HCT116 (cell line): Measurements from ENCODE around the gene CCL20. TPM values are rescaled to one million over a fixed set of nuclear protein-coding genes. Genes with fewer than 3 reads are reported as not detected.

Experiments used
- ATAC-seq: fragments of 200-7000 bp; cut with Tn5 transposase; 2 replicates; pipeline ENCODE4 v1.9.1; 2020; ENCODE audit warnings: mild to moderate bottlenecking, moderate library complexity
- BruUV-seq: library from RNA; stranded (reverse); fragments of 400-500 nt; replicated peaks from 2 replicates; lab custom pipeline; 2021; lab: Mats Ljungman, UMichigan
- CTCF ChIA-PET: fragments of 300-600 bp; sonication (Branson Sonifier 250); formaldehyde crosslinking; loops from one replicate; lab custom pipeline; 2021; ENCODE audit warnings: antibody characterized with exemption; lab: Charles Lee
- POLR2A ChIA-PET: fragments of 300-600, 350-600 bp; sonication (Branson Sonifier 250); formaldehyde crosslinking; loops from one replicate; lab custom pipeline; 2021; ENCODE audit warnings: antibody characterized with exemption; lab: Charles Lee
- RAD21 ChIA-PET, 2 experiments: fragments of 300-600 bp; sonication (Branson Sonifier 250); formaldehyde crosslinking; loops; one replicate each; lab custom pipeline; 2023; ENCODE audit warnings: low total read pairs in 2 of 2; ENCODE audit not compliant: uncharacterized antibody in 2 of 2, unreplicated experiment in 2 of 2, low non-redundant PET in 1 of 2; lab: Charles Lee
- DNase-seq: peaks from one replicate; pipeline ENCODE4 v3.0.0-alpha.2; 2010; ENCODE audit warnings: low read depth, low spot score
- H2AFZ ChIP-seq: fragments of 200-600 bp; shearing (Covaris generic), sonication (generic); 2 replicates; pipeline ENCODE4 v1.6.1; 2017; ENCODE audit warnings: low read depth, mixed run types, mixed read lengths, antibody characterized with exemption, low read length; ENCODE audit not compliant: poor library complexity, severe bottlenecking
- H3K27ac ChIP-seq: 2 replicates; pipeline ENCODE4 v1.5.1; 2012; ENCODE audit warnings: low read depth, low read length
- H3K27me3 ChIP-seq: fragments of 200-600 bp; sonication (generic); 2 replicates; pipeline ENCODE4 v1.6.1; 2016; ENCODE audit warnings: mixed run types, low read length, mixed read lengths; ENCODE audit not compliant: insufficient read depth
- H3K36me3 ChIP-seq, 2 experiments: fragments of 200-500 bp in 1 of 2; fragments of 200-600 bp in 1 of 2; sonication (Bioruptor generic) in 1 of 2; sonication (generic) in 1 of 2; 2 replicates each; pipeline versions ENCODE4 v1.5.1 to v1.6.1; 2014 to 2016; ENCODE audit warnings: low read length in 2 of 2, inconsistent platforms in 1 of 2, mixed read lengths in 1 of 2, mixed run types in 1 of 2; ENCODE audit not compliant: insufficient read depth in 2 of 2, control insufficient read depth in 1 of 2
- H3K4me1 ChIP-seq, 2 experiments: fragments of 200-600 bp in 1 of 2; sonication (generic) in 1 of 2; 2 replicates each; pipeline versions ENCODE4 v1.5.1 to v1.6.1; 2012 to 2017; ENCODE audit warnings: low read length in 2 of 2, inconsistent platforms in 1 of 2, mild to moderate bottlenecking in 1 of 2, mixed read lengths in 1 of 2, mixed run types in 1 of 2, moderate library complexity in 1 of 2; ENCODE audit not compliant: insufficient read depth in 2 of 2, control insufficient read depth in 1 of 2
- H3K4me2 ChIP-seq: fragments of 200-600 bp; sonication (generic); 2 replicates; pipeline ENCODE4 v1.6.1; 2017; ENCODE audit warnings: mixed run types, low read length, mixed read lengths
- H3K4me3 ChIP-seq, 2 experiments: fragments of 200-600 bp in 1 of 2; sonication (generic) in 1 of 2; replicated peaks in 1 of 2; 2 replicates each; pipeline ENCODE4 v1.5.1; 2011 to 2016; ENCODE audit warnings: low read length in 2 of 2, control low read depth in 1 of 2, low read depth in 1 of 2, mild to moderate bottlenecking in 1 of 2, mixed read lengths in 1 of 2, mixed run types in 1 of 2
- H3K79me2 ChIP-seq: fragments of 200-600 bp; sonication (generic); 2 replicates; pipeline ENCODE4 v1.6.1; 2017; ENCODE audit warnings: mild to moderate bottlenecking, mixed run types, low read length, moderate library complexity, mixed read lengths; ENCODE audit not compliant: insufficient read depth
- H3K9ac ChIP-seq: fragments of 200-600 bp; sonication (generic); 2 replicates; pipeline ENCODE4 v1.6.1; 2016; ENCODE audit warnings: low read length, mixed read lengths
- H3K9me2 ChIP-seq: fragments of 200-600 bp; sonication (generic), shearing (Covaris generic); 2 replicates; pipeline ENCODE4 v1.6.1; 2017; ENCODE audit warnings: mixed run types, mild to moderate bottlenecking, moderate library complexity; ENCODE audit not compliant: insufficient read depth
- H3K9me3 ChIP-seq, 2 experiments: fragments of 200-500 bp in 1 of 2; fragments of 200-600 bp in 1 of 2; sonication (Bioruptor generic) in 1 of 2; sonication (generic) in 1 of 2; 2 replicates each; pipeline ENCODE4 v1.6.1; 2014 to 2017; ENCODE audit warnings: low read length in 2 of 2, mixed read lengths in 2 of 2, inconsistent platforms in 1 of 2, low read depth in 1 of 2, mild to moderate bottlenecking in 1 of 2, mixed run types in 1 of 2, moderate library complexity in 1 of 2; ENCODE audit not compliant: control insufficient read depth in 1 of 2, insufficient read depth in 1 of 2
- H4K20me1 ChIP-seq: fragments of 200-600 bp; sonication (generic), shearing (Covaris generic); 2 replicates; pipeline ENCODE4 v1.6.1; 2017; ENCODE audit warnings: mixed run types, mild to moderate bottlenecking, moderate library complexity; ENCODE audit not compliant: insufficient read depth
- CEBPB ChIP-seq: IDR thresholded peaks from 2 replicates; pipeline ENCODE4 v1.6.1; 2012; ENCODE audit warnings: low read depth
- EGR1 ChIP-seq: IDR thresholded peaks from 2 replicates; pipeline ENCODE4 v1.6.1; 2012; ENCODE audit warnings: low read depth
- EZH2 ChIP-seq: fragments of 200-600 bp; sonication (generic); IDR thresholded peaks from 2 replicates; pipeline ENCODE4 v1.6.1; 2017; ENCODE audit warnings: antibody characterized with exemption, mixed run types
- SP1 ChIP-seq: IDR thresholded peaks from 2 replicates; pipeline ENCODE4 v1.6.1; 2012; ENCODE audit warnings: low read depth
- TCF7L2 ChIP-seq: IDR thresholded peaks from 2 replicates; pipeline ENCODE4 v1.7.0; 2011; ENCODE audit warnings: borderline replicate concordance, inconsistent platforms; ENCODE audit not compliant: insufficient read depth, insufficient read length; ENCODE audit errors: extremely low read depth
- ZNF274 ChIP-seq: fragments of 200-500 bp; sonication (Bioruptor generic); IDR thresholded peaks from 2 replicates; pipeline ENCODE4 v1.6.1; 2014; ENCODE audit warnings: mild to moderate bottlenecking, low read depth, low read length, inconsistent platforms
- intact Hi-C: fragments of 100-400 bp; cut with micrococcal nuclease; formaldehyde crosslinking; loops from 2 replicates; pipeline ENCODE4 v1.10.0; 2022
- total RNA-seq: library from RNA; stranded (reverse); gene quantifications from one replicate; pipeline ENCODE4 v1.2.1, GENCODE V29; 2021; ENCODE audit not compliant: unreplicated experiment
- TF ChIP-seq, protein P1 (sequence below): IDR thresholded peaks from 2 replicates; pipeline ENCODE4 v1.6.1; 2012

CCL20 gene
- total RNA-seq, 1 experiment from 2014 or later: 0.30 TPM

DNA sequence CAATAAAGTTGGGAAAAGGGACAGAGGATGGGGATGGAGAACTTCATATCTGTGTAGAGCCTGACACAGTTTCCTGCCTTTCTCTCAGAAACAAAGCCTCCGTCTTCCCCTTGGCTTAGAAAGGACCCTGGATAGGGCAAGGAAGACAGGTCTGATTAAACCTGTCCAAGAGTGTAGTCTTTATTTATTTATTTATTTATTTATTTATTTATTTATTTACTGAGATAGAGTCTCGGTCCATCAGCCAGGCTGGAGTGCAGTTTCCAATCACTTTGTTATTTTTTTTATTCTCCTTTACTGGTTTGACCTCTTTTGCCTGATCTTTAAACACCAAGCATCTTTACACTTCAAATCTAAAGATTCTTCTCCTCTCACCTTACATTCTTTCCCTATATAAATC lies 10.3 kb downstream of the CCL20 start:
- no peaks in the 10 kb centered on the region for H3K9me3 ChIP-seq
- TF ChIP-seq ZNF274: no peak
- TF ChIP-seq, protein P1, sequence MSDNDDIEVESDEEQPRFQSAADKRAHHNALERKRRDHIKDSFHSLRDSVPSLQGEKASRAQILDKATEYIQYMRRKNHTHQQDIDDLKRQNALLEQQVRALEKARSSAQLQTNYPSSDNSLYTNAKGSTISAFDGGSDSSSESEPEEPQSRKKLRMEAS: no peak
- no peak for TF ChIP-seq EGR1
- CTCF ChIA-PET: no interaction called here
- H3K9me2 ChIP-seq: no peaks in the 10 kb centered on the region
- RAD21 ChIA-PET: no interaction called here
- H3K4me2 ChIP-seq: no peak overlapping the region
- ATAC-seq (no peak), DNase-seq (no peak)
- H3K4me1 ChIP-seq: peaks cover 14 to 39% of the 10 kb centered on the region in 2 experiments
- POLR2A ChIA-PET: no interaction called here
- H3K36me3 ChIP-seq: no peaks in the 10 kb centered on the region
- no peak overlapping the region for H2AFZ ChIP-seq
- no peak overlapping the region for H3K27ac ChIP-seq
- no peaks in the 10 kb centered on the region for H3K27me3 ChIP-seq
- no peak overlapping the region for H3K9ac ChIP-seq
- no peak overlapping the region for H3K4me3 ChIP-seq
- no TSS peak for BruUV-seq
- no peaks in the 10 kb centered on the region for H4K20me1 ChIP-seq
- no peaks in the 10 kb centered on the region for H3K79me2 ChIP-seq
- intact Hi-C loops: no loop called here

DNA sequence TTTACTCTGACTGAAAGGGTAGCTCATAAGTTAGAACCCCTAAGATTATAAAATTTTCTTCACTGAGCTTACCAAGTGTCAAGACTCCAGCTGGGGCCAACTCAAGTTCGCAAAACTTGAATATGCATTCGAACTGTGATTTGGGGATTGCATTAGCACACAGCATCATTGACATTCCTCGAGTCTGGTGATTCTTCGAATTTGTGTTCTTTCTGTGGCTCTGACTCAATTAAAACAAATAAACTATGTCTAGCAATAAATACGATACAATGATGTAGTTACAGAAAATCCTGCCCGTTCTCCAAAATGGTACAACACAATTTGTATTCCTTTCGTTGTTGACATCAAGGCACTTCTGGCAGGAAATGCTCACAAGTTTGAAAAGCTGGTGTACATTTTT lies 11.1 kb downstream of the CCL20 start:
- H3K9me2 ChIP-seq: no peaks in the 10 kb centered on the region
- BruUV-seq: no TSS peak
- no peaks in the 10 kb centered on the region for H3K9me3 ChIP-seq
- no peak overlapping the region for H3K4me3 ChIP-seq
- RAD21 ChIA-PET: no interaction called here
- POLR2A ChIA-PET: no interaction called here
- no peak for TF ChIP-seq EGR1
- TF ChIP-seq EZH2: no peak
- TF ChIP-seq, protein P1: no peak
- no peak for TF ChIP-seq SP1
- TF ChIP-seq CEBPB: no peak
- TF ChIP-seq TCF7L2: no peak
- TF ChIP-seq, all 23 proteins: peak for 0
- H3K27ac ChIP-seq: no peak overlapping the region
- ATAC-seq (no peak), DNase-seq (no peak)
- no peaks in the 10 kb centered on the region for H3K27me3 ChIP-seq
- CTCF ChIA-PET: no interaction called here
- intact Hi-C loops: no loop called here
- no peak overlapping the region for H2AFZ ChIP-seq
- H3K4me2 ChIP-seq: no peak overlapping the region
- H4K20me1 ChIP-seq: no peaks in the 10 kb centered on the region
- no peaks in the 10 kb centered on the region for H3K36me3 ChIP-seq
- no peaks in the 10 kb centered on the region for H3K79me2 ChIP-seq
- H3K9ac ChIP-seq: no peak overlapping the region
- H3K4me1 ChIP-seq: peaks cover 11 to 32% of the 10 kb centered on the region in 2 experiments
